H9 (cell line): ENCODE results near the gene SPDYE6. TPM values are rescaled to one million over a fixed set of nuclear protein-coding genes. Genes with fewer than 3 reads are reported as not detected.
"Not testable (repeated sequence)": the region's sequence is repeated elsewhere in the genome, so short reads cannot be mapped to it uniquely, and the experiment has no call there.

Experiments used
- DNase-seq: peaks from one replicate; pipeline ENCODE4 v3.0.0-alpha.2; 2017
- H2AFZ ChIP-seq: one replicate; pipeline ENCODE4 v1.6.1; 2013; ENCODE audit warnings: mild to moderate bottlenecking, low read length, control low read depth, moderate library complexity
- H2AK5ac ChIP-seq: 2 replicates; pipeline ENCODE4 v1.6.1; 2013; ENCODE audit warnings: low read length, control low read depth, mixed read lengths; ENCODE audit not compliant: insufficient read length
- H2BK120ac ChIP-seq: one replicate; pipeline ENCODE4 v1.6.1; 2013; ENCODE audit warnings: low read depth, mild to moderate bottlenecking, low read length, control low read depth, inconsistent platforms; ENCODE audit not compliant: poor library complexity, severe bottlenecking
- H2BK12ac ChIP-seq: 2 replicates; pipeline ENCODE4 v1.6.1; 2013; ENCODE audit warnings: low read length, control low read depth, mixed read lengths, low read depth; ENCODE audit not compliant: insufficient read length
- H2BK15ac ChIP-seq: 2 replicates; pipeline ENCODE4 v1.6.1; 2013; ENCODE audit warnings: low read depth, low read length, control low read depth
- H2BK20ac ChIP-seq: one replicate; pipeline ENCODE4 v1.6.1; 2013; ENCODE audit warnings: low read depth, mild to moderate bottlenecking, low read length, control low read depth, inconsistent platforms; ENCODE audit not compliant: poor library complexity, severe bottlenecking
- H2BK5ac ChIP-seq: 2 replicates; pipeline ENCODE4 v1.6.1; 2013; ENCODE audit warnings: low read length, control low read depth, mixed read lengths; ENCODE audit not compliant: insufficient read length
- H3K14ac ChIP-seq: 2 replicates; pipeline ENCODE4 v1.6.1; 2013; ENCODE audit warnings: low read length, control low read depth; ENCODE audit not compliant: insufficient read depth
- H3K18ac ChIP-seq: 2 replicates; pipeline ENCODE4 v1.6.1; 2013; ENCODE audit warnings: low read depth, mild to moderate bottlenecking, mixed read lengths, low read length, control low read depth; ENCODE audit not compliant: insufficient read length
- H3K23ac ChIP-seq: 2 replicates; pipeline ENCODE4 v1.6.1; 2013; ENCODE audit warnings: low read length, control low read depth, mixed read lengths, low read depth; ENCODE audit not compliant: insufficient read length
- H3K23me2 ChIP-seq: 2 replicates; pipeline ENCODE4 v1.6.1; 2013; ENCODE audit warnings: low read depth, mild to moderate bottlenecking, mixed read lengths, low read length, control low read depth; ENCODE audit not compliant: insufficient read length, poor library complexity, severe bottlenecking
- H3K27ac ChIP-seq: 2 replicates; pipeline ENCODE4 v1.5.1; 2013; ENCODE audit warnings: low read length, control low read depth, mixed read lengths, low read depth; ENCODE audit not compliant: insufficient read length
- H3K27me3 ChIP-seq: 2 replicates; pipeline ENCODE4 v1.6.1; 2013; ENCODE audit warnings: low read length, control low read depth, inconsistent platforms; ENCODE audit not compliant: insufficient read depth
- H3K4ac ChIP-seq: 2 replicates; pipeline ENCODE4 v1.6.1; 2013; ENCODE audit warnings: low read depth, mild to moderate bottlenecking, control low read depth, inconsistent platforms, low read length, moderate library complexity
- H3K4me1 ChIP-seq: 2 replicates; pipeline ENCODE4 v1.6.1; 2013; ENCODE audit warnings: low read length, control low read depth, inconsistent platforms; ENCODE audit not compliant: insufficient read depth
- H3K4me2 ChIP-seq: 2 replicates; pipeline ENCODE4 v1.6.1; 2013; ENCODE audit warnings: low read length, control low read depth, mixed read lengths; ENCODE audit not compliant: insufficient read length, insufficient read depth
- H3K56ac ChIP-seq: 2 replicates; pipeline ENCODE4 v1.6.1; 2013; ENCODE audit warnings: low read depth, mild to moderate bottlenecking, mixed read lengths, low read length, control low read depth; ENCODE audit not compliant: insufficient read length
- H3K79me1 ChIP-seq: 2 replicates; pipeline ENCODE4 v1.6.1; 2013; ENCODE audit warnings: low read depth, mild to moderate bottlenecking, moderate library complexity, low read length, control low read depth, inconsistent platforms; ENCODE audit not compliant: insufficient read depth, poor library complexity, severe bottlenecking
- H3K79me2 ChIP-seq: 2 replicates; pipeline ENCODE4 v1.6.1; 2013; ENCODE audit warnings: low read length, control low read depth, inconsistent platforms; ENCODE audit not compliant: insufficient read depth
- H3K9ac ChIP-seq: 2 replicates; pipeline ENCODE4 v1.6.1; 2013; ENCODE audit warnings: low read length, control low read depth, mixed read lengths; ENCODE audit not compliant: insufficient read length; ENCODE audit errors: extremely low read depth
- H3K9me3 ChIP-seq: one replicate; pipeline ENCODE4 v1.6.1; 2013; ENCODE audit warnings: low read depth, low read length, inconsistent platforms; ENCODE audit not compliant: control insufficient read depth
- H3T11ph ChIP-seq: one replicate; pipeline ENCODE4 v1.6.1; 2013; ENCODE audit warnings: mild to moderate bottlenecking, low read length, control low read depth, inconsistent platforms
- H4K20me1 ChIP-seq: one replicate; pipeline ENCODE4 v1.6.1; 2013; ENCODE audit not compliant: control insufficient read depth, insufficient read length, insufficient read depth
- H4K5ac ChIP-seq: 2 replicates; pipeline ENCODE4 v1.6.1; 2013; ENCODE audit warnings: low read depth, mild to moderate bottlenecking, mixed read lengths, low read length, control low read depth; ENCODE audit not compliant: insufficient read length
- H4K8ac ChIP-seq: replicated peaks from 2 replicates; pipeline ENCODE4 v1.6.1; 2013; ENCODE audit warnings: low read length, control low read depth, mixed read lengths, low read depth; ENCODE audit not compliant: insufficient read length
- H4K91ac ChIP-seq: 2 replicates; pipeline ENCODE4 v1.6.1; 2013; ENCODE audit warnings: low read depth, mild to moderate bottlenecking, moderate library complexity, mixed read lengths, low read length, control low read depth; ENCODE audit not compliant: insufficient read length
- H3K27ac Mint-ChIP-seq, 3 experiments: 2 replicates in 2 of 3; 3 replicates in 1 of 3; pipeline ENCODE4 v1.8.0; 2020 to 2021; ENCODE audit warnings: mixed read lengths in 3 of 3, mild to moderate bottlenecking in 1 of 3, moderate library complexity in 1 of 3
- H3K27me3 Mint-ChIP-seq: 2 replicates; pipeline ENCODE4 v1.8.0; 2021; ENCODE audit warnings: low read depth, mild to moderate bottlenecking, moderate library complexity, mixed read lengths
- H3K36me3 Mint-ChIP-seq, 3 experiments: 2 replicates in 2 of 3; 3 replicates in 1 of 3; pipeline ENCODE4 v1.8.0; 2020 to 2021; ENCODE audit warnings: low read depth in 3 of 3, mixed read lengths in 3 of 3; ENCODE audit not compliant: insufficient read depth in 1 of 3
- H3K4me1 Mint-ChIP-seq, 2 experiments: 2 replicates each; pipeline ENCODE4 v1.8.0; 2020; ENCODE audit warnings: mixed read lengths in 2 of 2
- H3K4me3 Mint-ChIP-seq, 2 experiments: 2 replicates in 1 of 2; 3 replicates in 1 of 2; pipeline ENCODE4 v1.8.0; 2020 to 2021; ENCODE audit warnings: mild to moderate bottlenecking in 2 of 2, mixed read lengths in 2 of 2, moderate library complexity in 1 of 2
- H3K9me3 Mint-ChIP-seq, 2 experiments: 2 replicates in 1 of 2; 3 replicates in 1 of 2; pipeline ENCODE4 v1.8.0; 2020; ENCODE audit warnings: mild to moderate bottlenecking in 2 of 2, mixed read lengths in 2 of 2, moderate library complexity in 1 of 2
- CTCF ChIP-seq: fragments of 200-600 bp; sonication (generic); conservative IDR thresholded peaks from 3 replicates; pipeline ENCODE4 v1.8.0; 2021; ENCODE audit warnings: antibody characterized with exemption, mild to moderate bottlenecking
- WGBS: extraction: QIAGEN DNeasy Blood & Tissue Kit; methylation state at CpG from one replicate; pipeline ENCODE4 v1.1.7; 2013; ENCODE audit warnings: missing lambda C conversion rate, low lambda C conversion rate, mixed read lengths; ENCODE audit not compliant: insufficient read length; ENCODE audit errors: extremely low coverage; 5-methylcytosine and 5-hydroxymethylcytosine counted together
- total RNA-seq: library from RNA; stranded (reverse); gene quantifications from 2 replicates; pipeline ENCODE4 v1.2.1, GENCODE V29; 2021

SPDYE6 gene
- total RNA-seq, 1 experiment from 2014 or later: not detected

GRCh38 chr7:102404862-102405188, 48.6 kb upstream of the SPDYE6 start:
- not testable (repeated sequence) for H2AK5ac ChIP-seq, H3K9me3 Mint-ChIP-seq, H3K4ac ChIP-seq, H3K27ac ChIP-seq, H3K27ac Mint-ChIP-seq, H2BK20ac ChIP-seq, H3K27me3 Mint-ChIP-seq, H4K91ac ChIP-seq, H3K79me2 ChIP-seq, H4K20me1 ChIP-seq, H2BK12ac ChIP-seq, DNase-seq, H3K14ac ChIP-seq, H2BK5ac ChIP-seq, H2AFZ ChIP-seq, H3T11ph ChIP-seq, H3K56ac ChIP-seq, H2BK15ac ChIP-seq, H4K8ac ChIP-seq, H3K27me3 ChIP-seq, H3K79me1 ChIP-seq, H3K4me3 Mint-ChIP-seq, H3K4me1 ChIP-seq, H3K23me2 ChIP-seq, H3K23ac ChIP-seq, H3K18ac ChIP-seq, H4K5ac ChIP-seq, H3K9me3 ChIP-seq, H3K9ac ChIP-seq, H3K4me1 Mint-ChIP-seq, H3K4me2 ChIP-seq, H2BK120ac ChIP-seq
- WGBS: no CpG with 5 or more reads among the region's 5 CpGs
- peaks cover 50 to 96% (median 83%) of the 10 kb centered on the region in 3 experiments for H3K36me3 Mint-ChIP-seq
- peak; percentile 6; the same call in 1 of the 3 replicates for TF ChIP-seq CTCF
